ENCODE data around the gene LIPC.

GRCh38 chr15:58409861-58410260 is 21.9 kb upstream of the LIPC start:
- TF ChIP-seq CTCF (IDR thresholded peaks at IDR 0.05; ENCODE audit: low read depth, low read length) (no peak), POLR2A (IDR thresholded peaks at IDR 0.05; ENCODE audit: extremely low read depth, insufficient read length) (no peak), MYC (IDR thresholded peaks at IDR 0.05; ENCODE audit: low read depth, low read length) (no peak)
